GM13977 (cell line): ENCODE data around the gene NRCAM.

Experiments
- DNase-seq: peaks from one replicate; pipeline ENCODE4 v3.0.0; 2012; ENCODE audit warnings: low spot score
- CTCF ChIP-seq: IDR thresholded peaks from 2 replicates; pipeline ENCODE4 v1.5.1; 2012; ENCODE audit warnings: mild to moderate bottlenecking, control low read depth; ENCODE audit not compliant: insufficient read depth; ENCODE audit errors: extremely low read depth, missing control alignments
- in situ Hi-C: fragments of 300-500 bp; cut with MboI; formaldehyde crosslinking; loops from one replicate; pipeline ENCODE4 v1.12.0; 2022; ENCODE audit warnings: low sequenced_read_pairs, low pct_unique_long_range_greater_than_20kb, mixed read lengths, inconsistent platforms; ENCODE audit not compliant: unreplicated experiment

The NRCAM gene

GRCh38 chr7:108285003-108285368, 171.2 kb downstream of the NRCAM start:
- in situ Hi-C loops = no loop called here
- DNase-seq = no peak
- TF ChIP-seq CTCF = no peak

- no peak for TF ChIP-seq CTCF
- in situ Hi-C loops = no loop called here
- no peak for DNase-seq
Observed at GRCh38 chr7:108284349-108285002, 171.8 kb downstream of the NRCAM start.

- no peak for TF ChIP-seq CTCF
Observed at GRCh38 chr7:108283252-108283651, 173.0 kb downstream of the NRCAM start.

GRCh38 chr7:108282427-108282996, 173.7 kb downstream of the NRCAM start:
- no peak for TF ChIP-seq CTCF
- in situ Hi-C loops = no loop called here
- DNase-seq = no peak

More at GRCh38 chr7:108283252-108283651, 173.0 kb downstream of the NRCAM start:
- DNase-seq = no peak
- in situ Hi-C loops = no loop called here

GRCh38 chr7:108280136-108280535, 176.1 kb downstream of the NRCAM start:
- DNase-seq = no peak
- TF ChIP-seq CTCF = no peak
- in situ Hi-C loops = no loop called here

- in situ Hi-C loops = no loop called here
- no peak for DNase-seq
Observed at GRCh38 chr7:108278776-108279175, 177.5 kb downstream of the NRCAM start.

More at GRCh38 chr7:108278776-108279175, 177.5 kb downstream of the NRCAM start:
- TF ChIP-seq CTCF = no peak
